ENCODE data around the gene PYY. TPM values are rescaled to one million over a fixed set of nuclear protein-coding genes. Genes with fewer than 3 reads are reported as not detected.
"Not testable (repeated sequence)": the region's sequence is repeated elsewhere in the genome, so short reads cannot be mapped to it uniquely, and the experiment has no call there.

The PYY gene
- total RNA-seq, 2 experiments from 2014 or later: not detected

- no peaks in the 10 kb centered on the region for H3K9me3 Mint-ChIP-seq
These were observed 14.9 kb downstream of the PYY start for GRCh38 chr17:43938838-43939182.

GRCh38 chr17:43936434-43936833 is 17.3 kb downstream of the PYY start:
- intact Hi-C loops (cut with micrococcal nuclease): no loop called here

More at GRCh38 chr17:43938838-43939182, 14.9 kb downstream of the PYY start:
- Mint-ChIP-seq H3K4me3 (no peak overlapping the region), H3K4me1 (ENCODE audit: low read depth) (peaks cover 9% of the 10 kb centered on the region), H3K36me3 (ENCODE audit: low read depth) (no peaks in the 10 kb centered on the region), H3K27ac (no peak overlapping the region), H3K27me3 (ENCODE audit: low read depth) (peaks cover 2% of the 10 kb centered on the region)
- intact Hi-C loops (cut with micrococcal nuclease): loop anchor here (1.0 kb wide), 1 partner anchor 22 kb away; no protein-coding TSS in a partner anchor
- CTCF ChIA-PET: interaction anchor here (1.2 to 3.3 kb wide), 2 partner anchors 28 to 60 kb away, joined by 4 to 13 read pairs; no protein-coding TSS in a partner anchor
- no peak for DNase-seq

GRCh38 chr17:43935926-43936261 is 17.8 kb downstream of the PYY start:
- DNase-seq: no peak
- H3K36me3 Mint-ChIP-seq (ENCODE audit: low read depth): no peaks in the 10 kb centered on the region
- peaks cover 9% of the 10 kb centered on the region for H3K4me1 Mint-ChIP-seq (ENCODE audit: low read depth)
- no peak overlapping the region for H3K4me3 Mint-ChIP-seq
- intact Hi-C loops (cut with micrococcal nuclease): no loop called here
- H3K27me3 Mint-ChIP-seq (ENCODE audit: low read depth): peaks cover 2% of the 10 kb centered on the region
- no peak overlapping the region for H3K27ac Mint-ChIP-seq
- no peaks in the 10 kb centered on the region for H3K9me3 Mint-ChIP-seq
- CTCF ChIA-PET: interaction anchor here (0.8 to 1.3 kb wide), 2 partner anchors 20 to 26 kb away, joined by 3 to 4 read pairs; no protein-coding TSS in a partner anchor

More at GRCh38 chr17:43936434-43936833, 17.3 kb downstream of the PYY start:
- peaks cover 2% of the 10 kb centered on the region for H3K27me3 Mint-ChIP-seq (ENCODE audit: low read depth)
- no peaks in the 10 kb centered on the region for H3K9me3 Mint-ChIP-seq
- no peak for DNase-seq
- no peaks in the 10 kb centered on the region for H3K36me3 Mint-ChIP-seq (ENCODE audit: low read depth)
- no peak overlapping the region for H3K4me3 Mint-ChIP-seq
- CTCF ChIA-PET: interaction anchor here (0.8 to 3.3 kb wide), 4 partner anchors 21 to 58 kb away, joined by 3 to 13 read pairs (median 5); no protein-coding TSS in a partner anchor
- H3K4me1 Mint-ChIP-seq (ENCODE audit: low read depth): peaks cover 9% of the 10 kb centered on the region
- no peak overlapping the region for H3K27ac Mint-ChIP-seq

- peaks cover 2% of the 10 kb centered on the region for H3K27me3 Mint-ChIP-seq (ENCODE audit: low read depth)
- no peaks in the 10 kb centered on the region for H3K9me3 Mint-ChIP-seq
- H3K27ac Mint-ChIP-seq: no peak overlapping the region
- no peak overlapping the region for H3K4me3 Mint-ChIP-seq
- peaks cover 9% of the 10 kb centered on the region for H3K4me1 Mint-ChIP-seq (ENCODE audit: low read depth)
- intact Hi-C loops (cut with micrococcal nuclease): no loop called here
- H3K36me3 Mint-ChIP-seq (ENCODE audit: low read depth): no peaks in the 10 kb centered on the region
- CTCF ChIA-PET: no interaction called here
- DNase-seq: no peak
These were observed 18.4 kb downstream of the PYY start for GRCh38 chr17:43935204-43935925.

GRCh38 chr17:43932923-43933322 is 20.8 kb downstream of the PYY start:
- H3K27ac Mint-ChIP-seq: no peak overlapping the region
- no peak for DNase-seq
- peaks cover 2% of the 10 kb centered on the region for H3K27me3 Mint-ChIP-seq (ENCODE audit: low read depth)
- peaks cover 10% of the 10 kb centered on the region for H3K4me1 Mint-ChIP-seq (ENCODE audit: low read depth)
- intact Hi-C loops (cut with micrococcal nuclease): no loop called here
- no peak overlapping the region for H3K4me3 Mint-ChIP-seq
- H3K9me3 Mint-ChIP-seq: no peaks in the 10 kb centered on the region
- CTCF ChIA-PET: interaction anchor here (1.2 kb wide), 1 partner anchor 15 kb away, joined by 4 read pairs; no protein-coding TSS in a partner anchor
- H3K36me3 Mint-ChIP-seq (ENCODE audit: low read depth): no peaks in the 10 kb centered on the region

- peaks cover 2% of the 10 kb centered on the region for H3K27me3 Mint-ChIP-seq (ENCODE audit: low read depth)
- CTCF ChIA-PET: no interaction called here
- H3K9me3 Mint-ChIP-seq: no peaks in the 10 kb centered on the region
- no peak for DNase-seq
- intact Hi-C loops (cut with micrococcal nuclease): no loop called here
- H3K27ac Mint-ChIP-seq: no peak overlapping the region
- H3K36me3 Mint-ChIP-seq (ENCODE audit: low read depth): no peaks in the 10 kb centered on the region
- no peak overlapping the region for H3K4me3 Mint-ChIP-seq
- H3K4me1 Mint-ChIP-seq (ENCODE audit: low read depth): peaks cover 13% of the 10 kb centered on the region
These were observed 21.4 kb downstream of the PYY start for GRCh38 chr17:43932357-43932756.

- intact Hi-C loops (cut with micrococcal nuclease): no loop called here
- Mint-ChIP-seq H3K4me3 (no peak overlapping the region), H3K27me3 (ENCODE audit: low read depth) (no peaks in the 10 kb centered on the region), H3K9me3 (no peaks in the 10 kb centered on the region), H3K27ac (no peak overlapping the region), H3K4me1 (ENCODE audit: low read depth) (peaks cover 20% of the 10 kb centered on the region), H3K36me3 (ENCODE audit: low read depth) (no peaks in the 10 kb centered on the region)
- CTCF ChIA-PET: interaction anchor here (0.6 to 0.9 kb wide), 3 partner anchors 53 to 63 kb away, joined by 3 read pairs; no protein-coding TSS in a partner anchor
- DNase-seq: no peak
These were observed 22.6 kb downstream of the PYY start for GRCh38 chr17:43931062-43931571.

- H3K4me3 Mint-ChIP-seq: no peak overlapping the region
- CTCF ChIA-PET: interaction anchor here (0.8 to 1.5 kb wide), 5 partner anchors 10 to 48 kb away, joined by 3 to 13 read pairs (median 4); partner anchors contain the start of gene PPY
- no peaks in the 10 kb centered on the region for H3K36me3 Mint-ChIP-seq (ENCODE audit: low read depth)
- DNase-seq: no peak
- intact Hi-C loops (cut with micrococcal nuclease): no loop called here
- H3K27me3 Mint-ChIP-seq (ENCODE audit: low read depth): no peaks in the 10 kb centered on the region
- H3K27ac Mint-ChIP-seq: peak overlapping the region; percentile 46
- no peaks in the 10 kb centered on the region for H3K9me3 Mint-ChIP-seq
- peaks cover 23% of the 10 kb centered on the region for H3K4me1 Mint-ChIP-seq (ENCODE audit: low read depth)
These were observed 25.1 kb downstream of the PYY start for GRCh38 chr17:43928609-43929008.

- peak; percentile 51 for DNase-seq
- Mint-ChIP-seq H3K4me3 (peak overlapping the region; percentile 71), H3K4me1 (ENCODE audit: low read depth) (peaks cover 23% of the 10 kb centered on the region), H3K27ac (peak overlapping the region; percentile 42)
- intact Hi-C loops (cut with micrococcal nuclease); H3K9me3 Mint-ChIP-seq; H3K27me3 Mint-ChIP-seq (ENCODE audit: low read depth); H3K36me3 Mint-ChIP-seq (ENCODE audit: low read depth): not testable (repeated sequence)
- CTCF ChIA-PET: interaction anchor here (0.8 to 1.5 kb wide), 4 partner anchors 9 to 48 kb away, joined by 3 to 13 read pairs (median 4); no protein-coding TSS in a partner anchor
These were observed 25.8 kb downstream of the PYY start for GRCh38 chr17:43927929-43928328.

GRCh38 chr17:43927060-43927864 is 26.5 kb downstream of the PYY start:
- peaks cover 23% of the 10 kb centered on the region for H3K4me1 Mint-ChIP-seq (ENCODE audit: low read depth)
- H3K9me3 Mint-ChIP-seq: no peaks in the 10 kb centered on the region
- intact Hi-C loops (cut with micrococcal nuclease): no loop called here
- no peaks in the 10 kb centered on the region for H3K36me3 Mint-ChIP-seq (ENCODE audit: low read depth)
- peak; percentile 44 for DNase-seq
- peak overlapping the region; percentile 10 for H3K27ac Mint-ChIP-seq
- no peaks in the 10 kb centered on the region for H3K27me3 Mint-ChIP-seq (ENCODE audit: low read depth)
- CTCF ChIA-PET: interaction anchor here (1.1 to 4.0 kb wide), 4 partner anchors 10 to 47 kb away, joined by 3 to 20 read pairs (median 10); no protein-coding TSS in a partner anchor
- H3K4me3 Mint-ChIP-seq: peak overlapping the region; percentile 71

GRCh38 chr17:43924558-43924957 is 29.2 kb downstream of the PYY start:
- CTCF ChIA-PET: interaction anchor here (0.6 to 4.0 kb wide), 6 partner anchors 10 to 244 kb away, joined by 3 to 20 read pairs (median 10); no protein-coding TSS in a partner anchor
- Mint-ChIP-seq H3K27ac (no peak overlapping the region), H3K27me3 (ENCODE audit: low read depth) (no peaks in the 10 kb centered on the region), H3K9me3 (no peaks in the 10 kb centered on the region), H3K4me3 (no peak overlapping the region), H3K4me1 (ENCODE audit: low read depth) (peaks cover 23% of the 10 kb centered on the region), H3K36me3 (ENCODE audit: low read depth) (no peaks in the 10 kb centered on the region)
- no peak for DNase-seq
- intact Hi-C loops (cut with micrococcal nuclease): no loop called here

- no peaks in the 10 kb centered on the region for H3K9me3 Mint-ChIP-seq
- DNase-seq: no peak
- no peaks in the 10 kb centered on the region for H3K27me3 Mint-ChIP-seq (ENCODE audit: low read depth)
- intact Hi-C loops (cut with micrococcal nuclease): no loop called here
- CTCF ChIA-PET: interaction anchor here (1.7 kb wide), 1 partner anchor 11 kb away, joined by 7 read pairs; no protein-coding TSS in a partner anchor
- H3K36me3 Mint-ChIP-seq (ENCODE audit: low read depth): no peaks in the 10 kb centered on the region
- no peak overlapping the region for H3K27ac Mint-ChIP-seq
- peaks cover 15% of the 10 kb centered on the region for H3K4me1 Mint-ChIP-seq (ENCODE audit: low read depth)
- H3K4me3 Mint-ChIP-seq: no peak overlapping the region
These were observed 33.1 kb downstream of the PYY start for GRCh38 chr17:43920500-43921095.
